CD4-positive, CD25-positive, alpha-beta regulatory T cell (primary cell): ENCODE data around the gene SMPX. TPM values are rescaled to one million over a fixed set of nuclear protein-coding genes. Genes with fewer than 3 reads are reported as not detected.

ENCODE experiments used
- ATAC-seq, 2 donors: fragments of 150-1000 bp; cut with Tn5 transposase; one replicate each; pipeline ENCODE4 v1.10.0; 2021; ENCODE audit warnings: low read depth in 2 of 2, moderate number of reproducible peaks in 2 of 2, moderate library complexity in 1 of 2
- DNase-seq, 3 donors: peaks; one replicate each; pipeline versions ENCODE4 v3.0.0 to v3.0.0-alpha.2; 2012 to 2022; ENCODE audit warnings: mixed read lengths in 1 of 3
- H3K27ac ChIP-seq: one replicate; pipeline ENCODE4 v1.7.0; 2013; ENCODE audit warnings: mild to moderate bottlenecking, low read length; ENCODE audit not compliant: insufficient read depth, poor library complexity, severe bottlenecking
- H3K27me3 ChIP-seq: one replicate; pipeline ENCODE4 v1.7.0; 2013; ENCODE audit warnings: low read length; ENCODE audit not compliant: control insufficient read depth, insufficient read depth
- H3K36me3 ChIP-seq: one replicate; pipeline ENCODE4 v1.7.0; 2013; ENCODE audit warnings: mild to moderate bottlenecking, low read length, moderate library complexity; ENCODE audit not compliant: control insufficient read depth, insufficient read depth
- H3K4me1 ChIP-seq: 2 replicates; pipeline ENCODE4 v1.7.0; 2013; ENCODE audit warnings: mild to moderate bottlenecking, low read length; ENCODE audit not compliant: insufficient read depth, control insufficient read depth, poor library complexity, severe bottlenecking
- H3K4me3 ChIP-seq: one replicate; pipeline ENCODE4 v1.7.0; 2013; ENCODE audit warnings: low read depth, mild to moderate bottlenecking, low read length, moderate library complexity
- H3K9me3 ChIP-seq, 2 experiments: 1 replicate in 1 of 2; 2 replicates in 1 of 2; pipeline ENCODE4 v1.7.0; 2013; ENCODE audit warnings: low read length in 2 of 2, mild to moderate bottlenecking in 1 of 2, moderate library complexity in 1 of 2; ENCODE audit not compliant: control insufficient read depth in 2 of 2
- H3K27ac Mint-ChIP-seq, 3 donors: one replicate each; pipeline ENCODE4 v1.8.0; 2020 to 2022; ENCODE audit warnings: mild to moderate bottlenecking in 3 of 3, mixed read lengths in 3 of 3, moderate library complexity in 2 of 3
- H3K27me3 Mint-ChIP-seq: one replicate; pipeline ENCODE4 v1.8.0; 2022; ENCODE audit warnings: mild to moderate bottlenecking, mixed read lengths
- H3K36me3 Mint-ChIP-seq: one replicate; pipeline ENCODE4 v1.8.0; 2020; ENCODE audit warnings: mixed read lengths
- H3K4me1 Mint-ChIP-seq, 4 donors: one replicate each; pipeline ENCODE4 v1.8.0; 2020 to 2022; ENCODE audit warnings: mixed read lengths in 4 of 4, mild to moderate bottlenecking in 1 of 4
- H3K4me3 Mint-ChIP-seq, 4 donors: one replicate each; pipeline ENCODE4 v1.8.0; 2020 to 2022; ENCODE audit warnings: mild to moderate bottlenecking in 4 of 4, mixed read lengths in 4 of 4, moderate library complexity in 3 of 4
- H3K9me3 Mint-ChIP-seq, 7 donors: one replicate each; pipeline ENCODE4 v1.8.0; 2020 to 2022; ENCODE audit warnings: mixed read lengths in 7 of 7, mild to moderate bottlenecking in 3 of 7, moderate library complexity in 2 of 7
- polyA plus RNA-seq, 4 donors: library from polyadenylated mRNA; unstranded; fragments of 300-500 nt; fragmentation: Illumina TruSeq; gene quantifications; one replicate each; pipeline ENCODE4 v1.2.3, GENCODE V29; 2021
- total RNA-seq: library from RNA; stranded (reverse); gene quantifications from one replicate; pipeline ENCODE4 v1.2.3, GENCODE V29; 2022

The SMPX gene
- total RNA-seq (not detected), polyA plus RNA-seq (not detected)

- Histone ChIP-seq H3K4me3 (no peak within 1 kb of the TSS), H3K4me1 (no peaks in the 10 kb centered on the region), H3K36me3 (no peaks in the 10 kb centered on the region), H3K27me3 (no peaks in the 10 kb centered on the region), H3K9me3 (no peaks in the 10 kb centered on the region), H3K27ac (no peak within 1 kb of the TSS)
- no peak within 1 kb of the TSS for H3K27ac Mint-ChIP-seq
- H3K36me3 Mint-ChIP-seq, result no peaks in the 10 kb centered on the region
- H3K9me3 Mint-ChIP-seq, result peaks cover 0 to 3% (median 0%) of the 10 kb centered on the region in 7 donors
- no peak within 1 kb of the TSS for H3K4me3 Mint-ChIP-seq
- no peaks in the 10 kb centered on the region for H3K27me3 Mint-ChIP-seq
- no peak for DNase-seq
- no peaks in the 10 kb centered on the region for H3K4me1 Mint-ChIP-seq
- no peak for ATAC-seq
Measured at GRCh38 chrX:21757960-21758359, at the start of gene SMPX. SMPX (minus strand) TSS chrX:21758116; CDS start chrX:21754290, 3,826 bp downstream.

- DNase-seq (no peak), ATAC-seq (no peak)
- Histone ChIP-seq H3K4me1 (no peaks in the 10 kb centered on the region), H3K27ac (no peak overlapping the region), H3K9me3 (no peaks in the 10 kb centered on the region), H3K27me3 (peaks cover 2% of the 10 kb centered on the region), H3K36me3 (no peaks in the 10 kb centered on the region), H3K4me3 (no peak overlapping the region)
- Mint-ChIP-seq H3K27ac (no peak overlapping the region), H3K9me3 (no peaks in the 10 kb centered on the region), H3K4me3 (no peak overlapping the region), H3K4me1 (no peaks in the 10 kb centered on the region), H3K36me3 (no peaks in the 10 kb centered on the region), H3K27me3 (peaks cover 5% of the 10 kb centered on the region)
Measured at GRCh38 chrX:21806691-21807090, 48.8 kb upstream of the SMPX start.

GRCh38 chrX:21802839-21803238 lies 44.9 kb upstream of the SMPX start:
- no peak for DNase-seq
- no peaks in the 10 kb centered on the region for H3K4me1 ChIP-seq
- peaks cover 5% of the 10 kb centered on the region for H3K27me3 Mint-ChIP-seq
- ATAC-seq, result no peak
- H3K4me3 Mint-ChIP-seq, result no peak overlapping the region
- H3K4me3 ChIP-seq, result no peak overlapping the region
- H3K27me3 ChIP-seq, result no peaks in the 10 kb centered on the region
- no peak overlapping the region for H3K27ac ChIP-seq
- no peak overlapping the region for H3K27ac Mint-ChIP-seq
- no peaks in the 10 kb centered on the region for H3K9me3 ChIP-seq
- H3K4me1 Mint-ChIP-seq, result no peaks in the 10 kb centered on the region
- peaks cover 0 to 5% (median 0%) of the 10 kb centered on the region in 7 donors for H3K9me3 Mint-ChIP-seq
- no peaks in the 10 kb centered on the region for H3K36me3 Mint-ChIP-seq
- no peaks in the 10 kb centered on the region for H3K36me3 ChIP-seq

- DNase-seq (no peak), ATAC-seq (no peak)
- Histone ChIP-seq H3K27me3 (no peaks in the 10 kb centered on the region), H3K4me1 (no peaks in the 10 kb centered on the region), H3K9me3 (no peaks in the 10 kb centered on the region), H3K27ac (no peak overlapping the region), H3K4me3 (no peak overlapping the region), H3K36me3 (no peaks in the 10 kb centered on the region)
- Mint-ChIP-seq H3K9me3 (peaks cover 0 to 5% (median 0%) of the 10 kb centered on the region in 7 donors), H3K4me3 (no peak overlapping the region), H3K27me3 (peaks cover 2% of the 10 kb centered on the region), H3K27ac (no peak overlapping the region), H3K4me1 (no peaks in the 10 kb centered on the region), H3K36me3 (no peaks in the 10 kb centered on the region)
Measured at GRCh38 chrX:21802054-21802670, 44.2 kb upstream of the SMPX start.

GRCh38 chrX:21800344-21800770 lies 42.4 kb upstream of the SMPX start:
- Mint-ChIP-seq H3K9me3 (peaks cover 0 to 7% (median under 1%) of the 10 kb centered on the region in 7 donors), H3K27ac (no peak overlapping the region), H3K36me3 (no peaks in the 10 kb centered on the region), H3K4me1 (no peaks in the 10 kb centered on the region), H3K4me3 (no peak overlapping the region), H3K27me3 (no peaks in the 10 kb centered on the region)
- no peak overlapping the region for H3K27ac ChIP-seq
- no peak for DNase-seq
- no peaks in the 10 kb centered on the region for H3K4me1 ChIP-seq
- ATAC-seq, result no peak
- H3K4me3 ChIP-seq, result no peak overlapping the region
- no peaks in the 10 kb centered on the region for H3K36me3 ChIP-seq
- H3K9me3 ChIP-seq, result no peaks in the 10 kb centered on the region
- no peaks in the 10 kb centered on the region for H3K27me3 ChIP-seq

GRCh38 chrX:21799767-21800166 lies 41.9 kb upstream of the SMPX start:
- no peak for DNase-seq
- Mint-ChIP-seq H3K27ac (no peak overlapping the region), H3K36me3 (no peaks in the 10 kb centered on the region), H3K4me1 (no peaks in the 10 kb centered on the region), H3K27me3 (no peaks in the 10 kb centered on the region), H3K4me3 (no peak overlapping the region), H3K9me3 (peaks cover 0 to 10% (median 2%) of the 10 kb centered on the region in 7 donors)
- Histone ChIP-seq H3K4me3 (no peak overlapping the region), H3K36me3 (no peaks in the 10 kb centered on the region), H3K9me3 (no peaks in the 10 kb centered on the region), H3K4me1 (no peaks in the 10 kb centered on the region), H3K27ac (no peak overlapping the region), H3K27me3 (no peaks in the 10 kb centered on the region)
- no peak for ATAC-seq

GRCh38 chrX:21798677-21799219 lies 40.8 kb upstream of the SMPX start:
- no peak overlapping the region for H3K27ac ChIP-seq
- Mint-ChIP-seq H3K4me3 (no peak overlapping the region), H3K27ac (no peak overlapping the region), H3K36me3 (no peaks in the 10 kb centered on the region), H3K9me3 (peaks cover 0 to 11% (median 2%) of the 10 kb centered on the region in 7 donors), H3K4me1 (no peaks in the 10 kb centered on the region), H3K27me3 (no peaks in the 10 kb centered on the region)
- no peaks in the 10 kb centered on the region for H3K4me1 ChIP-seq
- no peak for DNase-seq
- no peak for ATAC-seq
- H3K4me3 ChIP-seq, result no peak overlapping the region
- no peaks in the 10 kb centered on the region for H3K27me3 ChIP-seq
- H3K9me3 ChIP-seq, result no peaks in the 10 kb centered on the region
- H3K36me3 ChIP-seq, result no peaks in the 10 kb centered on the region

GRCh38 chrX:21781976-21782375 lies 24.1 kb upstream of the SMPX start:
- peaks cover 0 to 5% (median 2%) of the 10 kb centered on the region in 4 donors for H3K4me1 Mint-ChIP-seq
- H3K27me3 ChIP-seq, result no peaks in the 10 kb centered on the region
- peaks cover 0 to 2% (median 0%) of the 10 kb centered on the region in 7 donors for H3K9me3 Mint-ChIP-seq
- no peak overlapping the region for H3K4me3 ChIP-seq
- no peak overlapping the region for H3K27ac ChIP-seq
- no peaks in the 10 kb centered on the region for H3K4me1 ChIP-seq
- no peaks in the 10 kb centered on the region for H3K9me3 ChIP-seq
- H3K27ac Mint-ChIP-seq, result no peak overlapping the region
- H3K4me3 Mint-ChIP-seq, result no peak overlapping the region
- H3K27me3 Mint-ChIP-seq, result no peaks in the 10 kb centered on the region
- ATAC-seq, result no peak
- no peaks in the 10 kb centered on the region for H3K36me3 Mint-ChIP-seq
- no peak for DNase-seq
- no peaks in the 10 kb centered on the region for H3K36me3 ChIP-seq
